Activated B cell treated with CpG ODN at 0.5 μM for 24 hours (primary cell): Measurements from ENCODE around the gene AKNA. TPM values are rescaled to one million over a fixed set of nuclear protein-coding genes. Genes with fewer than 3 reads are reported as not detected.

Source experiments
- ATAC-seq: fragments of 200-7000 bp; cut with Tn5 transposase; one replicate; pipeline ENCODE4 v1.10.0; 2021; ENCODE audit warnings: low read depth, mild to moderate bottlenecking, moderate library complexity
- CTCF ChIA-PET: fragments of 350-600 bp; sonication (Branson Sonifier 250); formaldehyde crosslinking; loops from one replicate; lab custom pipeline; 2021; ENCODE audit warnings: antibody characterized with exemption; lab: Charles Lee
- POLR2A ChIA-PET: fragments of 350-600 bp; sonication (Branson Sonifier 250); formaldehyde crosslinking; loops from one replicate; lab custom pipeline; 2021; ENCODE audit warnings: antibody characterized with exemption; lab: Charles Lee
- DNase-seq: peaks from one replicate; pipeline ENCODE4 v3.0.0; 2022
- H3K27ac Mint-ChIP-seq: one replicate; pipeline ENCODE4 v1.8.0; 2020; ENCODE audit warnings: mixed read lengths
- H3K27me3 Mint-ChIP-seq: one replicate; pipeline ENCODE4 v1.8.0; 2021; ENCODE audit warnings: mixed read lengths
- H3K36me3 Mint-ChIP-seq: one replicate; pipeline ENCODE4 v1.8.0; 2021; ENCODE audit warnings: low read depth, mixed read lengths
- H3K4me1 Mint-ChIP-seq: one replicate; pipeline ENCODE4 v1.8.0; 2021; ENCODE audit warnings: mixed read lengths
- H3K4me3 Mint-ChIP-seq: one replicate; pipeline ENCODE4 v1.8.0; 2020; ENCODE audit warnings: mild to moderate bottlenecking, mixed read lengths
- H3K9me3 Mint-ChIP-seq: one replicate; pipeline ENCODE4 v1.8.0; 2020; ENCODE audit warnings: mixed read lengths
- CTCF ChIP-seq: fragments of 200-600 bp; IDR thresholded peaks from one replicate; pipeline ENCODE4 v1.8.0; 2022; ENCODE audit warnings: antibody characterized with exemption, mild to moderate bottlenecking
- intact Hi-C: fragments of 100-400 bp; cut with micrococcal nuclease; formaldehyde crosslinking; loops from one replicate; pipeline ENCODE4 v1.15.1; 2024
- total RNA-seq: library from RNA; stranded (reverse); gene quantifications from 2 replicates; pipeline ENCODE4 v1.2.3, GENCODE V29; 2022

The AKNA gene
- total RNA-seq, 1 donor from 2014 or later, result 322 TPM

- Mint-ChIP-seq H3K36me3 (peaks cover 75% of the 10 kb centered on the region), H3K4me3 (peak overlapping the region; percentile 97), H3K4me1 (peaks cover 83% of the 10 kb centered on the region), H3K27ac (peak overlapping the region; percentile 93), H3K27me3 (no peaks in the 10 kb centered on the region), H3K9me3 (no peaks in the 10 kb centered on the region)
- ATAC-seq (no peak), DNase-seq (no peak)
- TF ChIP-seq CTCF, result no peak
- ChIA-PET POLR2A (interaction anchor here (1.0 to 23.4 kb wide), 6 partner anchors 13 to 233 kb away, joined by 3 to 913 read pairs (median 96); no protein-coding TSS in a partner anchor), CTCF (interaction anchor here (1.1 to 6.3 kb wide), 5 partner anchors 11 to 22 kb away, joined by 4 to 46 read pairs (median 10); no protein-coding TSS in a partner anchor)
- intact Hi-C loops, result no loop called here
Observed at GRCh38 chr9:114383521-114384231, 4.1 kb downstream of the AKNA start.

- no peak for TF ChIP-seq CTCF
- CTCF ChIA-PET, result interaction anchor here (1.1 to 6.3 kb wide), 3 partner anchors 11 to 22 kb away, joined by 4 to 46 read pairs (median 10); no protein-coding TSS in a partner anchor
- POLR2A ChIA-PET, result interaction anchor here (1.2 to 23.4 kb wide), 5 partner anchors 14 to 68 kb away, joined by 4 to 913 read pairs (median 188); no protein-coding TSS in a partner anchor
- H3K4me1 Mint-ChIP-seq, result peaks cover 83% of the 10 kb centered on the region
- peak overlapping the region; percentile 93 for H3K27ac Mint-ChIP-seq
- intact Hi-C loops, result no loop called here
- H3K36me3 Mint-ChIP-seq, result peaks cover 79% of the 10 kb centered on the region
- H3K4me3 Mint-ChIP-seq, result peak overlapping the region; percentile 97
- H3K9me3 Mint-ChIP-seq, result no peaks in the 10 kb centered on the region
- ATAC-seq (peak; percentile 23), DNase-seq (peak; percentile 63)
- H3K27me3 Mint-ChIP-seq, result no peaks in the 10 kb centered on the region
Observed at GRCh38 chr9:114382699-114383520, 4.9 kb downstream of the AKNA start.

- H3K9me3 Mint-ChIP-seq, result no peaks in the 10 kb centered on the region
- DNase-seq (no peak), ATAC-seq (no peak)
- intact Hi-C loops, result no loop called here
- H3K36me3 Mint-ChIP-seq, result peaks cover 82% of the 10 kb centered on the region
- CTCF ChIA-PET, result no interaction called here
- H3K27ac Mint-ChIP-seq, result peak overlapping the region; percentile 73
- H3K27me3 Mint-ChIP-seq, result no peaks in the 10 kb centered on the region
- POLR2A ChIA-PET, result interaction anchor here (0.5 to 4.3 kb wide), 6 partner anchors 8 to 30 kb away, joined by 3 to 37 read pairs (median 4); partner anchors contain the start of gene AKNA
- no peak overlapping the region for H3K4me3 Mint-ChIP-seq
- TF ChIP-seq CTCF, result no peak
- H3K4me1 Mint-ChIP-seq, result peaks cover 85% of the 10 kb centered on the region
Observed at GRCh38 chr9:114378883-114379282, 8.9 kb downstream of the AKNA start.

GRCh38 chr9:114378016-114378415 lies 9.8 kb downstream of the AKNA start:
- Mint-ChIP-seq H3K27ac (peak overlapping the region; percentile 73), H3K9me3 (no peaks in the 10 kb centered on the region), H3K36me3 (peaks cover 83% of the 10 kb centered on the region), H3K4me3 (no peak overlapping the region), H3K4me1 (peaks cover 85% of the 10 kb centered on the region), H3K27me3 (no peaks in the 10 kb centered on the region)
- DNase-seq (no peak), ATAC-seq (no peak)
- POLR2A ChIA-PET, result interaction anchor here (1.2 to 4.3 kb wide), 3 partner anchors 9 to 15 kb away, joined by 4 to 37 read pairs (median 12); partner anchors contain the start of gene AKNA
- intact Hi-C loops, result no loop called here
- CTCF ChIA-PET, result no interaction called here
- TF ChIP-seq CTCF, result no peak
